ENCODE results near the gene PDZRN3. TPM values are rescaled to one million over a fixed set of nuclear protein-coding genes. Genes with fewer than 3 reads are reported as not detected.

PDZRN3 gene
- total RNA-seq, 1 experiment from 2014 or later, result 19.2 TPM

GRCh38 chr3:73633916-73634344 lies 9.2 kb upstream of the PDZRN3 start:
- Histone ChIP-seq H3K27me3 (no peaks in the 10 kb centered on the region), H3K36me3 (no peaks in the 10 kb centered on the region), H3K4me3 (no peak overlapping the region), H3K9me3 (no peaks in the 10 kb centered on the region)
- no peak for DNase-seq

- DNase-seq, result no peak
- no peak overlapping the region for H3K4me3 ChIP-seq
- no peaks in the 10 kb centered on the region for H3K9me3 ChIP-seq
- no peaks in the 10 kb centered on the region for H3K36me3 ChIP-seq
- no peaks in the 10 kb centered on the region for H3K27me3 ChIP-seq
These were observed 8.7 kb upstream of the PDZRN3 start for GRCh38 chr3:73633453-73633852.

- H3K36me3 ChIP-seq, result peaks cover 4% of the 10 kb centered on the region
- no peak overlapping the region; the same call in 1 of the 2 replicates for H3K4me3 ChIP-seq
- no peaks in the 10 kb centered on the region for H3K27me3 ChIP-seq
- DNase-seq, result no peak
- H3K9me3 ChIP-seq, result no peaks in the 10 kb centered on the region
These were observed 1.4 kb upstream of the PDZRN3 start for GRCh38 chr3:73626106-73626505.

GRCh38 chr3:73624017-73624820 lies 522 bp downstream of the PDZRN3 start:
- peak; percentile 69 for DNase-seq
- H3K36me3 ChIP-seq, result peaks cover 7% of the 10 kb centered on the region
- H3K4me3 ChIP-seq, result peak overlapping the region; percentile 65
- H3K27me3 ChIP-seq, result no peaks in the 10 kb centered on the region
- no peaks in the 10 kb centered on the region for H3K9me3 ChIP-seq

GRCh38 chr3:73623346-73623745 lies 1.4 kb downstream of the PDZRN3 start:
- Histone ChIP-seq H3K27me3 (no peaks in the 10 kb centered on the region), H3K9me3 (no peaks in the 10 kb centered on the region), H3K36me3 (peaks cover 7% of the 10 kb centered on the region), H3K4me3 (peak overlapping the region; percentile 65)
- DNase-seq, result no peak

GRCh38 chr3:73622091-73622805 lies 2.5 kb downstream of the PDZRN3 start:
- H3K36me3 ChIP-seq, result peaks cover 7% of the 10 kb centered on the region
- peak overlapping the region; percentile 65 for H3K4me3 ChIP-seq
- H3K27me3 ChIP-seq, result no peaks in the 10 kb centered on the region
- DNase-seq, result peak; percentile 75
- no peaks in the 10 kb centered on the region for H3K9me3 ChIP-seq

- H3K9me3 ChIP-seq, result no peaks in the 10 kb centered on the region
- no peaks in the 10 kb centered on the region for H3K27me3 ChIP-seq
- peak overlapping the region; percentile 65 for H3K4me3 ChIP-seq
- DNase-seq, result peak; percentile 16
- peaks cover 7% of the 10 kb centered on the region for H3K36me3 ChIP-seq
These were observed 3.4 kb downstream of the PDZRN3 start for GRCh38 chr3:73621388-73621787.

GRCh38 chr3:73618461-73618860 lies 6.3 kb downstream of the PDZRN3 start:
- Histone ChIP-seq H3K36me3 (peaks cover 7% of the 10 kb centered on the region), H3K9me3 (no peaks in the 10 kb centered on the region), H3K4me3 (no peak overlapping the region), H3K27me3 (no peaks in the 10 kb centered on the region)
- no peak for DNase-seq

GRCh38 chr3:73616056-73616455 lies 8.7 kb downstream of the PDZRN3 start:
- Histone ChIP-seq H3K27me3 (no peaks in the 10 kb centered on the region), H3K9me3 (no peaks in the 10 kb centered on the region), H3K4me3 (no peak overlapping the region), H3K36me3 (peaks cover 2% of the 10 kb centered on the region)
- DNase-seq, result no peak

- Histone ChIP-seq H3K36me3 (no peaks in the 10 kb centered on the region; the same call in 1 of the 2 replicates), H3K9me3 (no peaks in the 10 kb centered on the region), H3K4me3 (no peak overlapping the region), H3K27me3 (no peaks in the 10 kb centered on the region)
- no peak for DNase-seq
These were observed 10.3 kb downstream of the PDZRN3 start for GRCh38 chr3:73614419-73614818.

GRCh38 chr3:73611176-73611575 lies 13.6 kb downstream of the PDZRN3 start:
- DNase-seq, result no peak
- Histone ChIP-seq H3K36me3 (no peaks in the 10 kb centered on the region; the same call in 1 of the 2 replicates), H3K9me3 (no peaks in the 10 kb centered on the region), H3K27me3 (no peaks in the 10 kb centered on the region), H3K4me3 (no peak overlapping the region)

- Histone ChIP-seq H3K4me3 (no peak overlapping the region), H3K36me3 (no peaks in the 10 kb centered on the region; the same call in 1 of the 2 replicates), H3K27me3 (no peaks in the 10 kb centered on the region), H3K9me3 (no peaks in the 10 kb centered on the region)
- DNase-seq, result no peak
These were observed 14.2 kb downstream of the PDZRN3 start for GRCh38 chr3:73610493-73610892.

- Histone ChIP-seq H3K4me3 (no peak overlapping the region), H3K27me3 (no peaks in the 10 kb centered on the region), H3K36me3 (no peaks in the 10 kb centered on the region; the same call in 1 of the 2 replicates), H3K9me3 (no peaks in the 10 kb centered on the region)
- DNase-seq, result no peak
These were observed 15.1 kb downstream of the PDZRN3 start for GRCh38 chr3:73609655-73610054.

- no peak overlapping the region for H3K4me3 ChIP-seq
- no peaks in the 10 kb centered on the region for H3K27me3 ChIP-seq
- H3K9me3 ChIP-seq, result no peaks in the 10 kb centered on the region
- no peaks in the 10 kb centered on the region; the same call in 1 of the 2 replicates for H3K36me3 ChIP-seq
- no peak for DNase-seq
These were observed 15.5 kb downstream of the PDZRN3 start for GRCh38 chr3:73609315-73609641.

GRCh38 chr3:73608456-73609314 lies 16.1 kb downstream of the PDZRN3 start:
- Histone ChIP-seq H3K4me3 (no peak overlapping the region), H3K9me3 (no peaks in the 10 kb centered on the region), H3K27me3 (no peaks in the 10 kb centered on the region), H3K36me3 (no peaks in the 10 kb centered on the region; the same call in 1 of the 2 replicates)
- no peak for DNase-seq

GRCh38 chr3:73605861-73606260 lies 18.9 kb downstream of the PDZRN3 start:
- Histone ChIP-seq H3K4me3 (no peak overlapping the region), H3K36me3 (peaks cover 8% of the 10 kb centered on the region), H3K9me3 (no peaks in the 10 kb centered on the region), H3K27me3 (no peaks in the 10 kb centered on the region)
- DNase-seq, result no peak

GRCh38 chr3:73605412-73605811 lies 19.3 kb downstream of the PDZRN3 start:
- no peak for DNase-seq
- Histone ChIP-seq H3K36me3 (peaks cover 8% of the 10 kb centered on the region), H3K4me3 (no peak overlapping the region), H3K9me3 (no peaks in the 10 kb centered on the region), H3K27me3 (no peaks in the 10 kb centered on the region)
